HepG2 (cell line): ENCODE results near the gene AHRR. TPM values are rescaled to one million over a fixed set of nuclear protein-coding genes. Genes with fewer than 3 reads are reported as not detected.
"Not testable (repeated sequence)": the region's sequence is repeated elsewhere in the genome, so short reads cannot be mapped to it uniquely, and the experiment has no call there.

ENCODE experiments used
- ATAC-seq: fragments of 200-7000 bp; cut with Tn5 transposase; 3 replicates; pipeline ENCODE4 v1.9.1; 2020; ENCODE audit warnings: mild to moderate bottlenecking, moderate library complexity
- BruUV-seq: library from RNA; stranded (reverse); fragments of 400-500 nt; replicated peaks from 2 replicates; lab custom pipeline; 2021; lab: Mats Ljungman, UMichigan
- CTCF ChIA-PET: fragments of 300-600 bp; formaldehyde crosslinking; extraction: SDS; loops from one replicate; lab custom pipeline; 2021; ENCODE audit warnings: low total read pairs, inconsistent platforms, low intra/inter-chr PET ratio; lab: Yijun Ruan, JAX
- POLR2A ChIA-PET: fragments of 350-600 bp; sonication (Branson Sonifier 250); formaldehyde crosslinking; loops from one replicate; lab custom pipeline; 2020; ENCODE audit warnings: antibody characterized with exemption, inconsistent platforms; lab: Yijun Ruan, JAX
- DNase-seq: peaks from one replicate; pipeline ENCODE4 v3.0.0-alpha.2; 2015; ENCODE audit warnings: low spot score
- FAIRE-seq: peaks from 3 replicates; lab custom pipeline; 2011; peaks lifted over from hg19 to GRCh38; lab: Jason Lieb, UNC
- H2AFZ ChIP-seq: one replicate; pipeline ENCODE4 v1.6.1; 2011; ENCODE audit warnings: low read length, inconsistent platforms
- H3K27ac ChIP-seq: fragments of 300-600 bp; 3 replicates; pipeline ENCODE4 v1.8.0; 2011; ENCODE audit warnings: mixed run types, mild to moderate bottlenecking, mixed read lengths, low read length, inconsistent platforms; ENCODE audit not compliant: insufficient read depth; ENCODE audit errors: extremely low read length
- H3K27me3 ChIP-seq, 2 experiments: fragments of 200-600 bp in 1 of 2; 2 replicates in 1 of 2; 3 replicates in 1 of 2; pipeline versions ENCODE4 v1.6.0 to v1.8.0; 2011; ENCODE audit warnings: low read length in 2 of 2, mild to moderate bottlenecking in 2 of 2, moderate library complexity in 2 of 2, inconsistent platforms in 1 of 2; ENCODE audit not compliant: insufficient read depth in 2 of 2, control insufficient read depth in 1 of 2
- H3K36me3 ChIP-seq, 2 experiments: fragments of 200-600 bp in 1 of 2; replicated peaks in 1 of 2; 2 replicates in 1 of 2; 3 replicates in 1 of 2; pipeline versions ENCODE4 v1.5.1 to v1.8.0; 2011; ENCODE audit warnings: low read length in 2 of 2, inconsistent platforms in 1 of 2; ENCODE audit not compliant: insufficient read depth in 2 of 2, control insufficient read depth in 1 of 2
- H3K4me1 ChIP-seq: 2 replicates; pipeline ENCODE4 v1.5.1; 2012; ENCODE audit warnings: low read length, inconsistent platforms; ENCODE audit not compliant: insufficient read depth
- H3K4me2 ChIP-seq: 2 replicates; pipeline ENCODE4 v1.6.0; 2011; ENCODE audit warnings: low read depth, low read length, inconsistent platforms
- H3K4me3 ChIP-seq, 3 experiments: fragments of 200-600 bp in 1 of 3; sonication (generic), shearing (Covaris generic) in 1 of 3; replicated peaks in 1 of 3; 2 replicates each; pipeline ENCODE4 v1.5.1; 2011 to 2016; ENCODE audit warnings: low read length in 3 of 3, inconsistent platforms in 2 of 3, low read depth in 2 of 3, mild to moderate bottlenecking in 2 of 3, control low read depth in 1 of 3, mixed read lengths in 1 of 3; ENCODE audit not compliant: insufficient read depth in 1 of 3
- H3K79me2 ChIP-seq: one replicate; pipeline ENCODE4 v1.6.1; 2011; ENCODE audit warnings: low read length, inconsistent platforms; ENCODE audit not compliant: insufficient read depth
- H3K9ac ChIP-seq: 2 replicates; pipeline ENCODE4 v1.6.0; 2011; ENCODE audit warnings: mild to moderate bottlenecking, low read depth, low read length, inconsistent platforms; ENCODE audit not compliant: insufficient read depth
- H3K9me3 ChIP-seq: 2 replicates; pipeline ENCODE4 v1.5.1; 2012; ENCODE audit warnings: mild to moderate bottlenecking, low read length
- H4K20me1 ChIP-seq: 2 replicates; pipeline ENCODE4 v1.6.0; 2011; ENCODE audit warnings: inconsistent platforms, mild to moderate bottlenecking, low read length, moderate library complexity; ENCODE audit not compliant: insufficient read depth
- ELF4 ChIP-seq: sonication (generic); formaldehyde crosslinking; IDR thresholded peaks from 2 replicates; pipeline ENCODE4 v1.5.0; 2020; ENCODE audit warnings: missing genetic modification reagents, mild to moderate bottlenecking, moderate library complexity, borderline replicate concordance
- GABPB1 ChIP-seq: IDR thresholded peaks from 2 replicates; pipeline ENCODE4 v1.6.1; 2016; ENCODE audit warnings: mild to moderate bottlenecking, missing genetic modification reagents, moderate library complexity, missing compliant biosample characterization
- HDAC1 ChIP-seq: sonication (generic); formaldehyde crosslinking; IDR thresholded peaks from 2 replicates; pipeline ENCODE4 v1.5.1; 2020; ENCODE audit warnings: mild to moderate bottlenecking, missing genetic modification reagents
- HNF4A ChIP-seq: sonication (generic); formaldehyde crosslinking; IDR thresholded peaks from 2 replicates; pipeline ENCODE4 v1.4.0; 2020; ENCODE audit warnings: missing genetic modification reagents
- HNRNPUL1 ChIP-seq: fragments of 200-400 bp; formaldehyde crosslinking; IDR thresholded peaks from 2 replicates; pipeline ENCODE4 v1.6.1; 2017; ENCODE audit warnings: low read depth, mild to moderate bottlenecking, low read length, moderate library complexity
- RBFOX2 ChIP-seq: fragments of 200-400 bp; formaldehyde crosslinking; IDR thresholded peaks from 2 replicates; pipeline ENCODE4 v1.6.1; 2017; ENCODE audit warnings: low read depth, mild to moderate bottlenecking, low read length
- TEAD2 ChIP-seq: sonication (generic); formaldehyde crosslinking; IDR thresholded peaks from 2 replicates; pipeline ENCODE4 v1.9.0; 2021; ENCODE audit warnings: missing genetic modification reagents
- ZMYM4 ChIP-seq: sonication (generic); formaldehyde crosslinking; IDR thresholded peaks from 2 replicates; pipeline ENCODE4 v1.8.1; 2023; ENCODE audit warnings: mild to moderate bottlenecking, missing genetic modification reagents
- ZNF367 ChIP-seq: sonication (generic); formaldehyde crosslinking; IDR thresholded peaks from 2 replicates; pipeline ENCODE4 v1.4.0; 2020; ENCODE audit warnings: missing genetic modification reagents, borderline replicate concordance
- ZNF703 ChIP-seq: sonication (generic); formaldehyde crosslinking; IDR thresholded peaks from 2 replicates; pipeline ENCODE4 v1.5.1; 2020; ENCODE audit warnings: missing genetic modification reagents, mild to moderate bottlenecking, moderate library complexity, borderline replicate concordance
- WGBS: methylation state at CpG from one replicate; pipeline ENCODE4 v1.1.6; 2017; ENCODE audit warnings: low lambda C conversion rate; 5-methylcytosine and 5-hydroxymethylcytosine counted together
- in situ Hi-C: cut with HindIII; loops from 2 replicates; pipeline ENCODE4 v1.10.0; 2017; ENCODE audit warnings: low pct_unique_long_range_greater_than_20kb; ENCODE audit not compliant: extremely low pct_ligation_motif_present
- intact Hi-C: fragments of 100-400 bp; cut with micrococcal nuclease; formaldehyde crosslinking; loops from one replicate; pipeline ENCODE4 v1.10.0; 2022; ENCODE audit not compliant: unreplicated experiment
- polyA plus RNA-seq, 8 experiments: library from polyadenylated mRNA; depleted of rRNA in 3 of 8; stranded (reverse) in 7 of 8; unstranded in 1 of 8; fragments of >200 nt; fragmentation: Illumina TruSeq in 4 of 8; extraction: Trizol in 4 of 8; gene quantifications; 2 replicates each; pipeline versions ENCODE4 v1.2.1 to v1.2.3, GENCODE V29; 2011 to 2016; ENCODE audit warnings: low read depth in 4 of 8, missing spikeins in 1 of 8, mixed read lengths in 1 of 8; ENCODE audit not compliant: insufficient read depth in 1 of 8
- total RNA-seq, 5 experiments: library from RNA; depleted of rRNA; stranded (reverse); fragments of >200 nt; fragmentation: Illumina TruSeq; extraction: Trizol; gene quantifications; 2 replicates each; pipeline ENCODE4 v1.2.3, GENCODE V29; 2016; ENCODE audit warnings: low read depth in 1 of 5
- TF ChIP-seq, protein P1 (sequence below): sonication (generic); formaldehyde crosslinking; IDR thresholded peaks from 2 replicates; pipeline ENCODE4 v1.4.0; 2020; ENCODE audit warnings: missing genetic modification reagents, borderline replicate concordance
- TF ChIP-seq, protein P2 (sequence below): sonication (generic); formaldehyde crosslinking; IDR thresholded peaks from 2 replicates; pipeline ENCODE4 v1.5.0; 2020; ENCODE audit warnings: mild to moderate bottlenecking, missing genetic modification reagents, borderline replicate concordance

Gene AHRR
- total and polyA plus RNA-seq, 2 of the 13 experiments (the other 11 are each of a cell fraction or from before 2014, with no cell fraction given) = 0.28 to 0.35 TPM

DNA sequence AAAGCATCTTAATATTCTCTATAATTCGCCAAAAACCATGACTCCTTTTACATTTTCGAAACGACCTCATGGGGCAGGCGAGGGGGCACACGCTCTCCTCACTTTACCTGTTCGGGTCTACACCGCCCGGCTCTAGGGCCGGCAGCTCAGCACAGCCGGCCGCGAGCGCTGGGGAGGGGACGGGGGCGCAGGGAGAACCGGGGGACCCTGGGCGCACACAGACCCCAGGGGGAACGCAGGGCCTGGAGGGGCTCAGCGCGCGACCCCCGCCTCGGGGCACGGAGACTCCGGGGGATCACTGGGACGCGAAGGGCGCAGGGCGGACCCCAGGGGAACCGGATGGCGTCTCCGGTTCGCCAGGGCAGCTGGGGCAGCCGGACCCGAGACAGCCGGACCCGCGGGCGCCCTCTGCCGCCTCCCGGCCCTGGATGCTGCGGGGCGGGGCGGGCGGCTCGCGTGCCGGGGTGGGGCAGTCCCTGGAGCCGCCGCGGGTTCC, at the start of gene AHRR (continued):
- TF ChIP-seq ZNF367 (CRISPR knock-in tag) (no peak), ZMYM4 (CRISPR knock-in tag) (no peak), TEAD2 (CRISPR knock-in tag) (no peak), GABPB1 (peak; percentile 41; the same call in 1 of the 2 replicates), ZNF703 (CRISPR knock-in tag) (no peak), HNRNPUL1 (no peak), HNF4A (CRISPR knock-in tag) (no peak), RBFOX2 (no peak)
- TF ChIP-seq, protein P1, sequence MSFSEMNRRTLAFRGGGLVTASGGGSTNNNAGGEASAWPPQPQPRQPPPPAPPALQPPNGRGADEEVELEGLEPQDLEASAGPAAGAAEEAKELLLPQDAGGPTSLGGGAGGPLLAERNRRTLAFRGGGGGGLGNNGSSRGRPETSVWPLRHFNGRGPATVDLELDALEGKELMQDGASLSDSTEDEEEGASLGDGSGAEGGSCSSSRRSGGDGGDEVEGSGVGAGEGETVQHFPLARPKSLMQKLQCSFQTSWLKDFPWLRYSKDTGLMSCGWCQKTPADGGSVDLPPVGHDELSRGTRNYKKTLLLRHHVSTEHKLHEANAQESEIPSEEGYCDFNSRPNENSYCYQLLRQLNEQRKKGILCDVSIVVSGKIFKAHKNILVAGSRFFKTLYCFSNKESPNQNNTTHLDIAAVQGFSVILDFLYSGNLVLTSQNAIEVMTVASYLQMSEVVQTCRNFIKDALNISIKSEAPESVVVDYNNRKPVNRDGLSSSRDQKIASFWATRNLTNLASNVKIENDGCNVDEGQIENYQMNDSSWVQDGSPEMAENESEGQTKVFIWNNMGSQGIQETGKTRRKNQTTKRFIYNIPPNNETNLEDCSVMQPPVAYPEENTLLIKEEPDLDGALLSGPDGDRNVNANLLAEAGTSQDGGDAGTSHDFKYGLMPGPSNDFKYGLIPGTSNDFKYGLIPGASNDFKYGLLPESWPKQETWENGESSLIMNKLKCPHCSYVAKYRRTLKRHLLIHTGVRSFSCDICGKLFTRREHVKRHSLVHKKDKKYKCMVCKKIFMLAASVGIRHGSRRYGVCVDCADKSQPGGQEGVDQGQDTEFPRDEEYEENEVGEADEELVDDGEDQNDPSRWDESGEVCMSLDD (CRISPR knock-in tag) = peak; percentile 40; the same call in 1 of the 2 replicates
- TF ChIP-seq, all 625 proteins: peak for 14

DNA sequence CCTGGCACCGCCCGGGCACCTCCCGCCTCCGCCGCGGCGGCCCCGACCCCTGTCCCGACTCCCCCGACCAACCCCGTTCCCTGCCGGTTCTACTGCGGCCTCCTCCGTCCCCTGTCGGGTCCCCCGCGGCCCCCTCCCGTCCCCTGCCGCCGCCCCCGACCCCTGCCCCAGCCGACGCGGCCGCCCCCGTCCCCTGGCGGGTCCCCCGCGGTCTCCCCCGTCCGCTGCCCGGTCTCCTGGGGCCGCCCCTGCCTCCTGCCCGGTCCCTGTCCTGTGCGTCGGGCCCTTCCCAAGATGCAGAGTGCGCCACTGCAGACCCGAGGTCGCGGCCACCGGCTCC, 49.7 kb upstream of the AHRR start:
- H3K4me2 ChIP-seq = peak overlapping the region; percentile 39; the same call in 1 of the 2 replicates
- H3K27ac ChIP-seq = peak overlapping the region; percentile 69
- CTCF ChIA-PET, FAIRE-seq, H4K20me1 ChIP-seq, H2AFZ ChIP-seq, BruUV-seq, H3K9me3 ChIP-seq, H3K27me3 ChIP-seq, DNase-seq, in situ Hi-C loops: not testable (repeated sequence)
- H3K79me2 ChIP-seq = peaks cover 30% of the 10 kb centered on the region
- TF ChIP-seq HDAC1 (CRISPR knock-in tag) (peak; percentile 5), ELF4 (CRISPR knock-in tag) (0 out of 2 replicates have a peak, but pooled peaks have one; percentile 11)
- TF ChIP-seq, protein P2, sequence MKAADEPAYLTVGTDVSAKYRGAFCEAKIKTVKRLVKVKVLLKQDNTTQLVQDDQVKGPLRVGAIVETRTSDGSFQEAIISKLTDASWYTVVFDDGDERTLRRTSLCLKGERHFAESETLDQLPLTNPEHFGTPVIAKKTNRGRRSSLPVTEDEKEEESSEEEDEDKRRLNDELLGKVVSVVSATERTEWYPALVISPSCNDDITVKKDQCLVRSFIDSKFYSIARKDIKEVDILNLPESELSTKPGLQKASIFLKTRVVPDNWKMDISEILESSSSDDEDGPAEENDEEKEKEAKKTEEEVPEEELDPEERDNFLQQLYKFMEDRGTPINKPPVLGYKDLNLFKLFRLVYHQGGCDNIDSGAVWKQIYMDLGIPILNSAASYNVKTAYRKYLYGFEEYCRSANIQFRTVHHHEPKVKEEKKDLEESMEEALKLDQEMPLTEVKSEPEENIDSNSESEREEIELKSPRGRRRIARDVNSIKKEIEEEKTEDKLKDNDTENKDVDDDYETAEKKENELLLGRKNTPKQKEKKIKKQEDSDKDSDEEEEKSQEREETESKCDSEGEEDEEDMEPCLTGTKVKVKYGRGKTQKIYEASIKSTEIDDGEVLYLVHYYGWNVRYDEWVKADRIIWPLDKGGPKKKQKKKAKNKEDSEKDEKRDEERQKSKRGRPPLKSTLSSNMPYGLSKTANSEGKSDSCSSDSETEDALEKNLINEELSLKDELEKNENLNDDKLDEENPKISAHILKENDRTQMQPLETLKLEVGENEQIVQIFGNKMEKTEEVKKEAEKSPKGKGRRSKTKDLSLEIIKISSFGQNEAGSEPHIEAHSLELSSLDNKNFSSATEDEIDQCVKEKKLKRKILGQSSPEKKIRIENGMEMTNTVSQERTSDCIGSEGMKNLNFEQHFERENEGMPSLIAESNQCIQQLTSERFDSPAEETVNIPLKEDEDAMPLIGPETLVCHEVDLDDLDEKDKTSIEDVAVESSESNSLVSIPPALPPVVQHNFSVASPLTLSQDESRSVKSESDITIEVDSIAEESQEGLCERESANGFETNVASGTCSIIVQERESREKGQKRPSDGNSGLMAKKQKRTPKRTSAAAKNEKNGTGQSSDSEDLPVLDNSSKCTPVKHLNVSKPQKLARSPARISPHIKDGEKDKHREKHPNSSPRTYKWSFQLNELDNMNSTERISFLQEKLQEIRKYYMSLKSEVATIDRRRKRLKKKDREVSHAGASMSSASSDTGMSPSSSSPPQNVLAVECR (CRISPR knock-in tag) = 0 out of 2 replicates have a peak, but pooled peaks have one; percentile 14
- peak; percentile 6 for ATAC-seq
- intact Hi-C loops = loop anchor here (5.0 kb wide), 1 partner anchor 54 kb away; the partner anchor contains the start of genes CCDC127 and SDHA
- POLR2A ChIA-PET = interaction anchor here (0.9 to 1.2 kb wide), 5 partner anchors 9 to 1283 kb away, joined by 3 to 15 read pairs (median 9); partner anchors contain the start of genes CCDC127 and SDHA
- peaks cover 4 to 13% of the 10 kb centered on the region in 2 experiments; a peak in 4 of 5 replicates for H3K36me3 ChIP-seq
- WGBS = 2% methylated on average over 15 of the region's 41 CpGs
- peak overlapping the region; percentile 80 to 97 (median 91) for H3K4me3 ChIP-seq
- peak overlapping the region; percentile 90 for H3K9ac ChIP-seq
- peaks cover 23% of the 10 kb centered on the region for H3K4me1 ChIP-seq
